Mesenteric fat pad (tissue), 1 donor: Measurements from ENCODE around the gene PTGR1. TPM values are rescaled to one million over a fixed set of nuclear protein-coding genes. Genes with fewer than 3 reads are reported as not detected.
"Not testable (repeated sequence)": the region's sequence is repeated elsewhere in the genome, so short reads cannot be mapped to it uniquely, and the experiment has no call there.

ENCODE experiments used
- DNase-seq: peaks from one replicate; pipeline ENCODE4 v3.0.0-alpha.2; 2020; ENCODE audit warnings: low spot score
- long read RNA-seq: library from polyadenylated mRNA; unstranded; transcript quantifications from one replicate; pipeline ENCODE4 v2.0.0, GENCODE V29; 2020
- total RNA-seq: library from RNA; stranded (reverse); fragmentation: NEBNext Ultra II Directional; extraction: Animal tissue kit (Norgen Biotek cat#: 25700); gene quantifications from one replicate; pipeline ENCODE4 v1.2.1, GENCODE V29; 2021
- donor health status: DM: yes; HTN: yes; CAD: no.

The PTGR1 gene
- 53.0 TPM for total RNA-seq
- long read RNA-seq, transcript PTGR1-201 (10 exons, 1,223 nt) = minor isoform, 31 of 119 reads
- long read RNA-seq, transcript PTGR1-207 (11 exons, 1,941 nt) = minor isoform, 10 of 119 reads
- long read RNA-seq, transcript PTGR1-205 (10 exons, 1,407 nt) = major isoform, 52 of 119 reads
- long read RNA-seq, partial matches to known transcripts = 2 of 119 reads
- long read RNA-seq, other reads (novel, unspliced or antisense) = 16 of 119 reads

- peak; percentile 95 for DNase-seq
Measured at GRCh38 chr9:111599092-111599954, at the start of gene PTGR1. PTGR1 (minus strand) TSS chr9:111599647; CDS start chr9:111597422, 2,225 bp downstream.

DNA sequence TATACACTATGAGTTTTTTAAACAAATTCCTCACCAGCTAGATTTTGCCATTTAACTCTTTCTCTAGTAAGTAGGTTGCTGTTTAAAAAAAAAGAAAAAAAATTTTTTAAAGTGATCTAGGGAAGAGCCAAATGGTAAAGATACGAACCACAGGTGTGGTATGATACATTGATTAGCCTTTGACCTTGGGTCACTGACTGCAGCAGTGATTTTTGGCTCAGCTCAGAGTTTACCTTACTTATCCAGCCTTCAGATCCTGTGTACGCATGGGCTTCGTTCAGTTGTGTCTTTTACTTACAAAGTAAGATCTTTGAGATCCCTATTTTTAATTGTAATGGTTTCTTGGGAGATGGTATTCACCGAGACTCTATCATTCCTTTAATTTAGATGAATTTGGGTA is 49.6 kb upstream of the PTGR1 start:
- DNase-seq = no peak

DNA sequence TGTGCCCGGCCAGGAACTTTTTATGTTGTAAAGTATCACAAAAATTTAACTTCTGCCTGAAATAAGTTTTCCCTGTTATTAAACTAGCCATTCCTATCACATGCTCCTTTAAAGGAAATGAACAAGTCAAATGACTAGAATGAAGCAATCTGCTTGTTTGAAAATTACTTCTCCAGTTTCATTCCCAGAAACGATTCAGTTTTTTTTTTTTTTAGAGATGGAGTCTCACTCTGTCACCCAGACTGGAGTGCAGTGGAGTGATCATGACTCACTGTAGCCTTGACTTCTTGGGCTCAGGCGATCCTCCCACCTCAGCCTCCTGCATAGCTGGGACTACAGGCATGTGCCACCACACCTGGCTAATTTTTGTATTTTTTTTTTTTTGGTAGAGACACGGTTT is 48.6 kb upstream of the PTGR1 start:
- no peak for DNase-seq

DNA sequence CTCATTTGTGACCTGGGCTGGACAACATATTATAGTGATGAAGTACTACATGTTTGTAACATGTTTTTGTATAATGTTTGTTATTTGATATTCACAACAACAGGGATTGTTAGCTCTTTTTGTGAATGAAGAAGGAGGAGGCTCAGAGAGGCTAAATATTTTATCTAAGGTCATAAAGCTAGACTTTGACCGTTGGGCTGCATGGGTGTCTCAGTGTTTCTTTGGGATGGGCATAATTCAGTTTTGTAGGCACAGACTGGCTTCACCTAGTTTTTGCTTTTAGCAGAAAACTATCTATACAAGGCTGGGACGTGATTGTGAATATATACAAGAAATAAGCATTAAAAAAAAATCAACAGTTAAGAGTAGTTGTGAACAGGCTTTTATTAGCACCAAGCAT is 47.0 kb upstream of the PTGR1 start:
- DNase-seq = no peak

- DNase-seq = no peak
Measured at GRCh38 chr9:111645806-111646205, 46.4 kb upstream of the PTGR1 start.

DNA sequence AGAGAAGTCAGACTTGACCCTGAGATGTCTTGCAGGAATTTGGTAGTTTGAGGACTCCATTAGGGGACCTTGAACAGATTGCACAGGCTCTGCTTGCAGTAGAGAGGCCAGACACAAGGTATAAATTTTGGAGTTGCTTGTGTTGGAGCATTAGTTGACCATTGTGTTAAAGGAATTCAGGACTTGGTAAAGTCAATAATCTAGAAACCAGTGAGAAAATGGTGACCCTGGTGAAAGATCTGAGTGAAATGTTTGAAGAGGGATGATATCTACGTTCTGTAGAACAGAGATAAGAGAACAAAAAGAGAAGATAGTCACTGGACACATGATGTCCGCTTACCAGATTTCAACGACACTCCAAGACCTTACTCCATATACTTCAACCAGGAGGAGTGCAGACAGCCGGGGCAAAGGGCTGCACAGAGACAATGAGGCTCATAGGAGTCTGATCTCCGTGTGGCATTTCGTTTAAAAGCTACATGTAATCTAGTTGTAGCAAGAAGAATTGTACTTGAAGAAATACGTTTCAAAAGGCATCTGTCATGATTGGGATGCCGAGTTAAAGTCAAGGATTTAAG is 44.8 kb upstream of the PTGR1 start:
- DNase-seq = no peak

GRCh38 chr9:111637421-111637950 is 38.0 kb upstream of the PTGR1 start:
- DNase-seq = no peak

DNA sequence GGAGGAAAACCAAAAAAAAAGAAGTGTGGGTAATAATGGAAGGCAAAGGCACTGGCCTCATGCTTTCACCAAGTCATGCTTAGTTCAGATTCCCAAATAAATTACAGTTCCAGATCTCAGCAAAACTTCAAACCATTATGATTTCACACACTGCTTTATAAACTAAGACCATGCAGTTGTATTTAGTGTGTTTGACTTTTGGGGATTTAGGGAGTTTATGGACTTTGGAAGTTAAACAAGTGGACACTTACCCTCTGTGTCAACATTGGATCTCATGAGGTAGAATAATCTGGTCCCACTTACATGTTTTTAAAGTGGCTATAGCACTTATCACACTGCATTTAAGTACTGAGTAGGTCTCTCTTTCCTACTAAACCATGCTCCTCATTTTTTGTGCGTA is 35.4 kb upstream of the PTGR1 start:
- DNase-seq = no peak

GRCh38 chr9:111633389-111633736 is 33.9 kb upstream of the PTGR1 start:
- no peak for DNase-seq

GRCh38 chr9:111632695-111633388 is 33.4 kb upstream of the PTGR1 start:
- DNase-seq = no peak

GRCh38 chr9:111632060-111632459 is 32.6 kb upstream of the PTGR1 start:
- DNase-seq = no peak

GRCh38 chr9:111631214-111631971 is 31.9 kb upstream of the PTGR1 start, which contains the start of gene DNAJC25:
DNAJC25 (plus strand) TSS chr9:111631334; CDS start chr9:111631408, 74 bp downstream.
- peak; percentile 99 for DNase-seq

DNA sequence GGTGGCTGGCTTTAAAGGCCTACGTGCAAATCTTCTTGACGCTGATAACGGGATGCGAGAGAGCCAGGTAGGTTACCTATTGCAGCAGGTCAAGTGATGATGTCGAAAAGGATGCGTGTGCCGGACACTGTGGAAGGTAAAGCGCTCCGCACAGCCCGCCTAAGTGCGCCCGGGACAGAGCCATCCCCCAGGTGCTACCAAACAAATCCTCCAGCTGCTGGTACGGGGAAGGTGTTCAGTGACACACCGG is 31.4 kb upstream of the PTGR1 start:
- DNase-seq = no peak

GRCh38 chr9:111630182-111630963 is 30.9 kb upstream of the PTGR1 start:
- DNase-seq = no peak

GRCh38 chr9:111628411-111628810 is 29.0 kb upstream of the PTGR1 start:
- no peak for DNase-seq

DNA sequence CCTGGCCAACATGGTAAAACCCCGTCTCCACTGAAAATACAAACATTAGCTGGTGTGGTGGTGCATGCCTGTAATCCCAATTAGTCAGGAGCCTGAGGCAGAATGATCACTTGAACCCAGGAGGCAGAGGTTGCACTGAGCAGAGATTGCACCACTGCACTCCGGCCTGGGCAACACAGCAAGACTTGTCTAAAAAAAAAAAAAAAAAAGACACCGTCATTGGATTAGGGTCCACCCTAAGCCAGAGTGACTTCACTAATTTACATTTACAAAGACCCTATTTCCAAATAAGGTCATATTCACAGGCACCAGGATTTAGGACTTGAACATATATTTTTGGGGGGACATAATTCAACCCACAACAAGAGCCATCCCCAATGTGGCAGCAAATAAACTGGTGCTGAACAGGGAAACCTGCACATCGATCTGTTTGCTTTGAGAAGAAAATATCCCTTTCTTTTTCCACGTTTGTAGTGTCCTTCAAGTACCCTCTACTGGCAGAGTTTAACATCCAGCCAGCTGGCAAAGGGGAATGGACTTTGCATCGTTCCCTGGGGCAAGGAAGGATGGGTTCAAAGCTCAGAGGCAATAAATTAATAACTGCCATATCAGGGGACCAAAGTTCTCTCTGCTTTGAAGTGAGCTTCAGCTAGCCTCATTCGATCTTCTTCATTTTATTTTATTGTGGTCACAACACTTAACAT is 28.0 kb upstream of the PTGR1 start:
- DNase-seq = no peak

DNA sequence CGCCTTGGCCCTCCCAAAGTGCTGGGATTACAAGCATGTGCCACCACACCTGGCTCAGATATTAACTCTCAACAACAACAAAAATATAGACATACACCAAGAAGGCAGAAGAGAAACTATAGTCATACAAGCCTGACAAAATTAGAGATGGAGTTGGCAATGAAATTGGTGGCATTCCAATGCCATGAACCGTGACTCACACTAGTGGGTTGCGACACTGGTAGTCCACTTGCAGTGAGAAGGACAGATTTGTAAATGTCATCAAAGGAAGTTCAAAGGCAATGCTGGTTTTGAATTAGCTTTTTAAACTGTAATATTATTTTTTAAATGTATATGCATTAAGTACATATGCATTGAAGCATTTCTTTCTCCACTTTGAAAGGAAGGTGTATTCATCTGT is 23.2 kb upstream of the PTGR1 start:
- DNase-seq = no peak

- no peak for DNase-seq
Measured at GRCh38 chr9:111621895-111622480, 22.5 kb upstream of the PTGR1 start.

- DNase-seq = not testable (repeated sequence)
Measured at GRCh38 chr9:111617349-111617748, 17.9 kb upstream of the PTGR1 start.
